Smooth muscle cell of the brain vasculature (primary cell): ENCODE measurements around the gene RFT1.
A peak's percentile ranks its signal among the peaks of the same experiment; 100 is the strongest.

ENCODE experiments used
- DNase-seq: peaks from one replicate; pipeline ENCODE4 v3.0.0-alpha.2; 2012; ENCODE audit warnings: low read depth, low spot score

Gene RFT1

DNA sequence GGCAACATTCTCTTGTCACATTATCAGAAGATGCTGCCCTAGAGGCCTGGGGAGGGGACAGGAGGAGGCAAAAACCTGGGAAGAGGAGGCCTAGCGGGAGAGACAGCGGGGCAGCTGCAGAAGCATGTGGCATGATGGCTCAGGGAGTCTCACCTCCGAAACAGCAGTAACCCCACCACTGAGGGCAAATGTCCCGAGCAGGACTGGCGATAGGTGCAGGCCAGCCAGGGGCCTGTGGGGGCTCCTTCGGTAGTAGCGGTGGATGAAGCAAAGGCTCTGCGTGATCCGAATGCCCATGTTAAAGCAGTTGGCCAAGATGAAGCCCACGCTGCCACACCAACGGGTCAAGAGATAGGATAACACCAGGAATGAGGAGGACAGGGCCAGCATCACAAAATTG, 38.0 kb downstream of the RFT1 start:
- no peak for DNase-seq

DNA sequence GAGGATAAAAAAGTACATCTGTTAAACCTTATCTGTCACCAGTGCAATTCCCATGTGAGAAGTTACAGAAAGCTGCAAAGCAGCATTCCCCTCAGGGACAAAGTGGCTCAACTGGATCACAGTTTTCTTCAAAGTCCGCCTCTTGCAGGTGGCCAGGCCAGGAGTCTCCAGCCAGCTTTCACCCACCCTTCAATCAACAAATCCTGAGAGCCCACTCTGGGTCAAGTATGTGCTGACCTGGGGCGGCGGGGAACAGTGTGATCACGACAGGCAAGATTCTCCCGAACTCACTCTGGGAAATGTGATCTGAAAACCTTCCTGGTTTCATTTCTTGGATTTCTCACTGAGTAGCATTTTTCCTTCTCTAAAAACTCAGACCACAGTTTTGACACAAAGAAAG, 39.2 kb downstream of the RFT1 start:
- DNase-seq: no peak

DNA sequence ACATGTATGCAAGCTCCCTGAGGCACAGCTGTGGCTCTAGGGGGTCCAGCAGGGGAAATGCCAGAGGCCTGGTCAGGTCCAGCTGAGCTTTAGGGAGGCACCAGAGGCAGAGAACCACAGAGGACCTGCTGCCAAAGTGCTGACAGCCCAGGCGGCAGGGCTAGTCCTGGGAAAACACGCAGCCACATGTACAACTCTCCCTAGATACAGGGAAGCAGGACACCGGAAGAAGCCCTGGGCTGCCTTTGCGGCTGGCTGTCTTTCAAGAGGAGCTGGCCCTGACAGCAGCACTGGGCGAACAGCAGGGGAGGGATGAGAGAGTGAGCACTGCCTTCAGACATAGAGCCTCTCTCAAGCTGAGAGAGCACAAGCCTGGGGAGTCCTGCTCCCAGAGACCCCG, 40.7 kb downstream of the RFT1 start:
- no peak for DNase-seq

DNA sequence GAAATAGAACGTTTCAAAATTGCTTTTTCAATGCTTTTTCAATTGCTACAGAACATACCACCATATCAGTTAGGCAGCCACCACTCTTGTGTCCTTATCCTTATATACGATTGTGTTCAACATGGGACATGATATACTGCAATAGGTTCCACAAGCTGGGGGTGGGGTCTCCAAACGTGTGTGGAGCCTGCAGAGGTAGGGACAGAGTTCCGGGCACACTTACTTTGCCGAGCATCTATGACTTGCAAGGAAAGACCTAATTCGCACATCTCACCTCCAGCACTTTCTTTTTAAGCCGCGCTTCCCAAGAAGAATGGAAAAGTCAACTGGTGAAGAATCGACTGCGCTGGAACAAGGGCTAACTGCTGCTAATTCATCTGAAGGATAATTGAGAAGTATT, 44.8 kb downstream of the RFT1 start:
- DNase-seq: no peak

DNA sequence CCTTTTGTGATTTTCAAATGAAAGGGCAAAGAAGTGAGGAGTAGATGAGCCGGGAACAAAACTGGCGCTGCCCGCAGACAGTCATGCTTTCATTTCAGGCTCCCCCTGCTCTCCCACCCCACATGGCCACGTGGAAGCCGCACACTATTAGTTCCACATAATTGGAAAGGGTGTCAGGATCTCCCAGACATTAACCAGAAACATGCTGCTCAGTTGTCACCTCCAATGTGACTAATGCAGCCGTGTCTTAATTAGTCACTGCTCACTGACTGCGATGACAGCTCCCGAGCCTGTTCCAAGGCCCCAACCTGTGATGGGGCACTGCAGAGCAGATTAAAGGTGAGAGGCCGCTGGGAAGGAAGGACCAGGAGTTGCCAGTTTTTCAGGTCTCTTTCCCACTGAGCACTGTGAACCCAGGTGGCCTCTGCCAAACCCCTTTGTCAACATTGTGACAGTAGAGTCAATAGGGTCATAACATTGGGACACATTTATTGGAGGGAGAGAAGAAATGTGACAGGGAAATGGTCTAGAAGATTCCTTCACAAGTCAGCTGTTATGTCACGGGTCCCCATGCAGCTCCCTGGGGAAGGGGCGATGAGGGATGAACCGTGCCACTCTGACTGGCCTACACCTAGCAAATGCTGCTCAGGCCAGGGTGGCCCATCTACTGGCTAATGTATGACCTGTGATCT, 45.8 kb downstream of the RFT1 start:
- DNase-seq: no peak

DNA sequence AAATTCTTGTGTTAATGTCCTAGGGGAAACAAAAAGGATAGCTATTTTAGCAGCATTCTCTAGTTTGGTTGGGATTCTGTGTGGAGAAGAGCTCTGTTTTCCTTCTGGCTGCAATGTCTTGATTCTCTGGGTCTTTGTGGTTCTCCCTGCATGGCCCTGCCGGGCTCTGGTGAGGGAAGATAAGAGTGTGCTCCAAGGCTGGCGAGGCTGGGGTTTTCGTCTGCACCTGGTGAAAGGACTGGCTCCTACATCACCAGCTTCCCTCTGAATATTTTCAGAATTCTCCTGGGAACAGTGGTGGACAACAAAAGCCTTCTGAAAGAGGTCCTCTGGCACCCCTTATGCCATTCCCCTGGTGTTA, 46.3 kb downstream of the RFT1 start:
- no peak for DNase-seq

DNA sequence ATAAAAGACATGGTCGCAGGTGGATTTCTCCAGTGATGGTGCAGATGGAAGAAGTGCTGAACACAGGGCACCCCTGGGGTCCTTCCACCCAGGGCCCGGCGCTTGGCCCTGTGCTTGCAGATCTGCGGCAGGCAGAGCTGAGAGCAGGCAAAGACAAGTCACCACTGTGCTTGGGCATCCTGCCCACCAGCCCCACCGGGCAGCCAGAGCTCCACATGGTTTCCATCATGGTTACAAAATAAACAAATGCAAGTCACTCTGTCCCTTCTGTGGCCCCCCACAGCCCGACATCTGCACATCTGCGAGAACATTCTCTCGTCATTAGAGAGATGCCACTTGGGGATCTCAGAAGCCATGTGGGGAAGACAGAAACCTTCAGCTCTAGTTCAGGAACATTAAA, 46.7 kb downstream of the RFT1 start:
- DNase-seq: peak; percentile 50

DNA sequence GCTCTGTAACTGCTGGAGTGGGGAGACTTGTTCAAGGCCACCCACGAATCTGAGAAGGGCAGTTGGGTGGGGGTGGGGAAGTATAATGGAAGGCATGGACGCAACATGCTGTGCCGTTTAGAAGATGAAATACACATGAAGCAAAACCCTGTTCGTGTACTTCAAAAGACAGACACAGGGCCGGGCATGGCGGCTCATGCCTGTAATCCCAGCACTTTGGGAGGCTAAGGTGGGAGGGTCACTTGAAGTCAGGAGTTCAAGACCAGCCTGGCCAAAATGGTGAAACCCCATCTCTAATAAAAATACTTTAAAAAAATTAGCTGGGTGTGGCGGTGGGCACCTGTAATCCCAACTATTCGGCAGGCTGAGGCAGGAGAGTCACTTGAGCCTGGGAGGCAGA, 47.5 kb downstream of the RFT1 start:
- no peak for DNase-seq

DNA sequence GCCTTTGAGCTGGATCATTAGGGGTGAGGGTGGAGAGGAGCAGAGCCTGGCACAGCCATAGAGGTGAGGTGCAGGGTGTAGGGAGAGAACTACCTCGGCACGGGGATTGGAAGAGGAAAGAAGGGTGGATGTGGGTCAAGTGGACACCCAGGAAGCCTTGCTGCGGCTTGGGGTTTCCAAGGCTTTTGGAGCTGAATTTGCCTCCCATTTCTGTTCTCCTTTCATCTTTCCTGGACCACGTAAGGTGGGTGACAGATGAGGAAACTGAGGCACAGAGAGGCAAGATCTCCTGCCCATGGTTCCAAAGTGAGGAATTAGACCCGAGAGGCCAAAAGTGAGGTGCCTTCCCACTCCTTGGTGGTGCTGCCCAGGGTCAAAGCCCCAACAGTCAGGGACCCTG, 48.9 kb downstream of the RFT1 start:
- no peak for DNase-seq

DNA sequence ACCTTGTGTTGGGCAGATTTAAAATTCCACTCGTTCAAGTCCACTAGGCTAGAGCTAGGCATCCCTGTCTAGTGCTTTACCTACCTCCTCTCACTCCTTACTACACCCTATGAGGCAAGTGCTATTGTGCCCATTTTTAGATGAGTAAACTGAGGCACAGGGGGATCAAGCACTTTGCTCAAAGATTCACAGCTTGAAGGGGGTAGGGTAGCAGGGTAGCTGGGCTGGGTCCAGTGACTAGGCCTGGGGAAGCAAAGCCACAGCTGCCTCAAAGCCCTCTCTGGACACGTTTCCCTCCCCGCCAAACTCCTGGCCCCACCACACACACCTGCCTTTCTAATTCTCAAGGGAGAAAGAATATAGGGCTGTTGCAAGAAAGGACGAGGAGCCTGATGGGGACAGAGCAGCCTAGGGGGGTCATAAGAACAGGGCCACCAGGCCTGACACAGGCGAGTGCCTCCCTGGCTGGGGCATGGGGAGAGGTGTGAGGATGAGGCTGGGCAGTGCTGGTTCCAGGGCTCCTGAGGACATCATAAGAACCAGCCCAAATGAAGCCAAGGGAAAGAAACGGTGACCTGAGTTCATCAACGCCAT, 49.5 kb downstream of the RFT1 start:
- no peak for DNase-seq

DNA sequence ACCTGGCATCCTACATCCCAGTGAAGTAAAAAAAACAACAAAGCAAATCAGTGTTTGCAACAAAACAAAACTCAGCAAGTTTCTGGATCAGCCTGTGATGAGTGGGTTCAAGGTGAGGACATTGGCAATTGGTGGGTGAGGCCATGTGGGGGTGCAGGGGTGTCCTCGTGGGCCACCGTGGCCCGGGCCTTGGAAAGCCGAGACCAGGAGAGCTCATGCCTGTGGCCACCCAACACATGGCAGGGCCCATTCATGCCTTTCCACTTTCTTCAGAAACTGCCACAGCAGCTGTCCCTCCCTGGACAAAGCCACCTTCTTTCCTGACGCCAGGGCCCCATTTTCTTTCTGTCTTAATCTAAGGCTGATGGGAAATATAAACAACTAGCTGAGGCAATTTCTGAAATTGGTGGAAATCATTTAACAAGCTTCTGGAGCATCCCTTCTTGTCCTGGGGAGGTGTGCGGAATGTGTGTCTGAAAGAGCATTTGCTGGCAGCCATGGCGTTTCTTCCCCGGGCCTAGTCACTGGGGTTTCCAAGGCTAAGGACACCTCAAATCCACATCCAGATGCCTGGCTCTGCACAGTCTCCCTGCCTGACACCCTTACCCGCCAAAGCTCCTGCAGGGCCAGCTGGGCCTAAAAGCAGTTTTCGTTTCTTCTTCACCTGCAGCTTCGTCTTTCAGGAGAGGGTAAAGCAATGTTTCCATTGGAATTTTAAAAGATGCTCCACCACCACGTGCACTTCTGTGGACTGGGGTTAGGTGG, 50.3 kb downstream of the RFT1 start:
- no peak for DNase-seq

DNA sequence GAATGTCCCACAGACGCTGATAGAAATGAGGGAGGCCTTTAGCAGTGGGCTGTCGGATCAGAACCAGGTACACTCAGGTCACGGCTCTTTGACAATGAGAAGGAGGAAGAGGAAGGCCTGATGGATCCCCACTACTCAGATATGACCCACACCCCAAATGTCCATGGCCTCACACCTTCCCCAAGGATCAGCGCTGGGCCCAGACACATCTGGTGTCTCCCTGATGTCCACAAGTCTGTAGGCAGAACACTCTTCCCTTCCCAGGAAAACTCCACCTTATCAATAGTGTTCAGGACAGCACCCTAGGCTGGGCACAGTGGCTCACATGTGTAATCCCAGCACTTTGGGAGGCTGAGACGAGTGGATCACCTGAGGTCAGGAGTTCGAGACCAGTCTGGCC, 51.1 kb downstream of the RFT1 start:
- DNase-seq: no peak

DNA sequence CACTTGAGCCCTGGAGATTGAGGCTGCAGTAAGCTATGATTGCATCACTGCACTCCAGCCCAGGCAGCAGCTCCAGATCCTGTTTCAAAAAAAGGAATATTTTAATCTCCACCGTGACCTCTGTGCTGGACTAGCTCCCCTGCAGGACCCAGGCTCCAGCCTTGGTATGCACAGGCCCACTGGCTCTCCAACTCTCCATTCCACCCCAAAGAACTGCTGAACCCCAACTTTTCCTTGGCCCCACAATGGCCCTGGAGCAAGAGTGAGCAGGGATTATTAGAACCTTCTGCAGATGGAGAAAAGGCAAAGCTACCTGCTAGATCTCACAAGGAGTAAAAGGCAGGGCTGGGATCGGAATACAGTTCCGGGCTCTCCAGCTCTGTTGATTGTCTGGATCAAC, 51.6 kb downstream of the RFT1 start:
- no peak for DNase-seq

DNA sequence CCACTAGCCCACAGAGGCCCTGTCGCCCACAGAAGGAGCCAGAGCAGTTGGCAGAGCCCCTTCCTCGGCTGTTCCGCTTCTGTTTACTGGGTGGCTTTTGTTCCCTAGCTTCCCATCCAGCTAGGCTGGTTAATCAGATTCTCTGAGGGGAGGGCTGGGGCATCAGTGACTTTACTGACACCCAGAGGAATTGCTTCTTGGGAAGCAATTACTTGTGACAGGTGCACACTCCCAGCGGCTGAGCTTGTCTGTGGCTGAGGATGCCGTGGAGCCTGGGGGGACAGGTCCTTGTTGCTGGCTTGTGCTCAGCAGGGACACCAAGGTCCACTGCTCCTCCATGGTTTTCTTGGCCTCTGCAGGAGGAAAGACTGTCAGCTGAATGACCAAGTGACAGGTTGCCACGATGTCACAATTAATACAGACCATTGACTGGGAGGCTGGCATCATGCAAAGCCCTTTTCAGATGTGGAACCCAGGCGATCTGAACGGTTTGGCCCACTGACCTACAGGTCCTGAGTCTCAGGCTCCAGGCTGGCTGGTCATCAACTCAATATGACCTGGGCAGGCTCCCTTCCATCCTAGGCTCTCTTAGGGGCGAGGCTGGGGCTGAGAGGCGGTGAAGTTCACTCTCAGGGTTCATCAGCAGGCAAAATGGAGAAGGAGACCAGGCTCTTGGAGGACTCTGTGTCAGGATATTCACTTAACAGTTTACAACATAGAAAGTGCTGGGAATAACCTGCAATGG, 52.6 kb downstream of the RFT1 start:
- DNase-seq: no peak

DNA sequence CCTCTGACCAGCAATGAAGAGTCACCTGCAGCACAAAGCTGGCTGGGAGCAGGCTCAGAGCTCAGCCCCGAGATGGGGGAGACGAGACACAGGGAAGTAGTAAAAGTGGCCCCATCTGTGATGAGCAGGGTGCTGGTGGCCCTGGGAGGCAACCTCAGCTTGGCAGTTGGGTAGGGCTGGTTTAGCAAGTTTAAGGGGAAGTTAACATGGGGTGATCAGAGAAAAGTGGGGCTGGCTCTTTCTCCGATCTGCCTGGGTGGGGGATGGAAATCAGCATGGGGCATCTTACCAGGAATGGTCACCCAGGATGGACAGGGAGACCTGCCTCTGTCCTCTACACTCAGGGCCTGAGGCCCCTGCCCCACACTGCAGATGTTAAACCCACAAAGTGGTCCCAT, 54.5 kb downstream of the RFT1 start:
- DNase-seq: no peak

DNA sequence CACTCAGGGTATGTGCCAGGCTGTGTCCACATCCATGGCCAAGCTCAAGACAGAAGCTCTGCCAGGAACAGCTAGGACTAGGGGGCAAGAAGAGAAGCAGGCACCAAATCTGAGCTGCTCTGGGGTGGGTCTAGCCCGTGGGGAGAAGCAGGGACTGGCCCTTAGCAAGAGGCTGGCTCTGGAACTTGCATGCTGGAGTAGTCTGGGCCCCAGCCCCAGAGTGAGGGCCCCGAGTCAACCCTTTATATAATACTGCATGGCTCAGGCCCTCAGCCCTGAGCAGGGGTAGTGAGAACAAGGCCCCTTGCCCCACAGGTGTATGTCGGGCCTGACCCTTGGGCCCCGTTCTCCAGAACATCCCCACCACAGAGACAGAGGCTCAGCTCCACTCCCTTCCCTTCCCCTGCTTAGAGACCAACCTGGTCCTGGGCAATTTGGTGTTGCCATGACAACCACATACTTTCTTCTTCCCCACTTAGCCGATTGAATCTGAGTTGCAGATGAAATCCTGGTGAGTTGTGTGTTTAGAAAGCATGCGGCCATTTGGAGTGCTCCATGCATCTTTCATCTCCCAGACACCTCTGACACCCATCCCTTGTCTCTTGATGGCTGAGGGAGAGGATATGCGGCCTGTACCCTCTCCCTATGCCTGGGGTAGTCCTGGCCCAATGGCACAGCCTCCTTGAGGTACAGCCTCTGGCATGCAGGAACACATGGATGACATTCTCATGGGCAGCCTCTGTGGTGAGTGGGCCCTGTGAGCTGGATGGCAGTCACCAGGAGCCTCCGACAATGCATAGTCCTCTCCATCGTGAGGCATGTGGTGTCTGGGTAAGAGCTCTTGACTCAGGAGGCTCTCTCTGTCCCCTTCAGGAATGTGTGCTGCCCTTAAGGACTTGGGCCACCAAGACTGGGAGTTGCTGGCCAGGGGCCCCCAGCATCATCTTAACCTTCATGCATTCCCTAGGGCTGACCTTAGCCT, 55.2 kb downstream of the RFT1 start:
- DNase-seq: no peak

DNA sequence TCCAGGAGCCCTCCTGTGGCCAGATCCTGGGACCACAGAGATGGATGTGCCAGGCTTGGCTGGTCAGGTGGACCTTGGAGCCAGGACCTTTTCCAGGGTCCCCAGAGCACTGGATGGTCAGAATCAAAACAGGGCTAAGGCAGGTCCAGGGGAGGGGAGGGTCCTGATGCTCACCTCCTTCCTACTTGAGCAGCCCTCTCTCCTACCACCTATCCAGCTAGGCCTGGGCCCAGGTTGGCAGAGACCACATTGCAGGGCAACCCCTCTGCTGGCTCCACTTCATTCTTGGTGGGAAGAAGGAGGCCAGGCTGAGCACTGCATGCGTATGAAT, 55.9 kb downstream of the RFT1 start:
- DNase-seq: no peak

DNA sequence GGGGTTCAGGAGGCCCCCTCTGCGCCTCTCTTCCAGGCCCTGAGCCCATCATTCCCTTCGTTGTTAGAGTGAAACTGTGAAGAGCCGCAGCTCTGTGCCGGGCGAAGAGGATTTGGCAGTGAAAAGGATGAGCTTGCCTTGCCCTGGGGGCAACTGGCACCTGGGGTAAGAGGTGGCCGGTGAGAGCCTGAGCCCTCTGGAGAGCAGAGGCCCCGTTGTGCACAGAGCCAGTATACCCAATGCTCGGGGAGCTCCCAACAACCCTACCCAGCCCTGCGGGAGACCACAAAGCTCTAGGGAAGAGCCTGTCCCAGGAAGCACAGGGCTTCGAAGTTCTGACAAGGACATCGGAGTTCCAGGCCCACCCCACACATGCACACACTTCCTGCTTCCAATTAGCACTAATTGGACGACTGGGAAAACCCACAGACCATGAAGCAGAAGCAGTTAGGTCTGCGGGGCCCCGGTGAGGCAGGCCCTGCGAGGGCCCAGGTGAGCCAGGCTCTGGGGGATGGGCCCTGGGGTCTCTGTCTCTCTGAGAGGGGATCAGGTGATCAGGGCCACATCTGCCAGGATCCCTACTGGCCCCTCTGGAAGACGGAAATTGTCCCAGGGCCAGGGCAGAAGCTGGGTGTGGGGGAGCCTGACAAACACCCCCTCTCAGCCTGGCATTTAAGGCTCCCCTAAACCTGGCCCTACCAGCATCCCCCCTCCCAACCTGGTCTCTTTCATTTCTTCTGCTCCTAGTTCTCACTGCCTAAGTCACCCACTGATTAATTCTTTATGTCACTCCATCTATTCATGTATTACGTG, 56.5 kb downstream of the RFT1 start:
- no peak for DNase-seq

DNA sequence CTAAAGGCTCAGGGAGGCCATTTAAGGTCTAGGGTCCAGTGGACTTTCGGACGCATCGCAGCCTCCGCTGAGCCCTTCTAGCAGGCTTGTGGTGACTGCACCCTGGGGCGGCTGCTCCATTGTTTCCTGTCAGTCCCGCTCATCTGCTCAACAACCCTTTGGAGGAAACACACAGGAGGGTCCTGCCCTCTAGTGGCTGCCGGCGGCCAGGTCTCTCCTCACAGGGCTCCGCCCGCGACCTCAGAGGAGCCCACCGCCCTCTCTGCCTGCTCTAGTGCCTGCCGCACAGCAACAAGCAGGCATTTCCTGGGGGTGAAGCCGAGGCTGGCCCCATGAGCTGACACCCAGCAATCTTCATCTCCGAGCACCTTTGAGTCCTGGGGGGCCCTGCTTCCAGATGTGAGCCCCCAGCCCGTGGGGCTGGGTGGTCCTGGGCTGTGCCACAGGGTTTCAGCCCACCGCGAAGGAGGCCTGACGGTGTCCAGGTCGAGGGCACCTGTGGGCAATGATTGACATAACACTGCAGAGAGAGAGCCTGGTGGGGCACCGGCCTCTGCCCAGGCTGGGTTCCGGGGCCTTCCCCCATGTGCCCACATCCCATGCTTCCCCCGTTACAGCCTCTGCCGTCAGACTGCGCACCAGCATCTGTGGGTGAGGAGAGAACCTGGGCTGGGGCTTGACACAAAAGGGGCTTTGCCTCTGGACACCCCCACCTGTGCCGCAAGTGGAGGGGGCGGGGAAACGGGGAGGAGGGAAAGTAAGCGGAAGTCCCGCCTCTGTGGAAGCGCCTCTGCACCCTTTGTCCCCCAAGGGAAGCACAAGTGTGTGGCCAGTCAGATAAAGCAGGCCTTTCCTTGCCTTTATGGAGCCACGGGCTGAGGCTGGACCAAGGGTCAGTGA, 57.3 kb downstream of the RFT1 start:
- DNase-seq: peak; percentile 33
